AG04450 (cell line): Measurements from ENCODE around the gene MIPEP. TPM values are rescaled to one million over a fixed set of nuclear protein-coding genes. Genes with fewer than 3 reads are reported as not detected.

ENCODE experiments used
- CTCF ChIA-PET: fragments of 300-600, 350-600 bp; formaldehyde crosslinking; extraction: SDS; loops from one replicate; lab custom pipeline; 2022; ENCODE audit warnings: antibody characterized with exemption, inconsistent platforms; lab: Charles Lee
- POLR2A ChIA-PET: fragments of 350-600 bp; formaldehyde crosslinking; extraction: SDS; loops from one replicate; lab custom pipeline; 2021; ENCODE audit warnings: antibody characterized with exemption, inconsistent platforms; lab: Yijun Ruan, JAX
- DNase-seq: peaks from one replicate; pipeline ENCODE4 v3.0.0-alpha.2; 2011; ENCODE audit warnings: low read depth, low spot score
- H3K27ac ChIP-seq: one replicate; pipeline ENCODE4 v1.5.1; 2012; ENCODE audit warnings: low read depth, low read length, control low read depth
- H3K27me3 ChIP-seq: one replicate; pipeline ENCODE4 v1.6.0; 2012; ENCODE audit warnings: low read length; ENCODE audit not compliant: control insufficient read depth, insufficient read depth
- H3K4me3 ChIP-seq: 2 replicates; pipeline ENCODE4 v1.5.1; 2011; ENCODE audit warnings: mild to moderate bottlenecking, low read depth, low read length, control low read depth
- H3K9me3 ChIP-seq: 2 replicates; pipeline ENCODE4 v1.5.1; 2012; ENCODE audit warnings: low read length; ENCODE audit not compliant: control insufficient read depth, insufficient read depth
- polyA plus RNA-seq: library from polyadenylated mRNA; depleted of rRNA; stranded (reverse); fragments of >200 nt; gene quantifications from 2 replicates; pipeline ENCODE4 v1.2.3, GENCODE V29; 2011
- TF ChIP-seq, protein P1 (sequence below): IDR thresholded peaks from 2 replicates; pipeline ENCODE4 v1.5.1; 2011; ENCODE audit warnings: low read depth, low read length, control low read depth, inconsistent platforms

The MIPEP gene
- polyA plus RNA-seq, 1 experiment = 40.8 TPM

DNA sequence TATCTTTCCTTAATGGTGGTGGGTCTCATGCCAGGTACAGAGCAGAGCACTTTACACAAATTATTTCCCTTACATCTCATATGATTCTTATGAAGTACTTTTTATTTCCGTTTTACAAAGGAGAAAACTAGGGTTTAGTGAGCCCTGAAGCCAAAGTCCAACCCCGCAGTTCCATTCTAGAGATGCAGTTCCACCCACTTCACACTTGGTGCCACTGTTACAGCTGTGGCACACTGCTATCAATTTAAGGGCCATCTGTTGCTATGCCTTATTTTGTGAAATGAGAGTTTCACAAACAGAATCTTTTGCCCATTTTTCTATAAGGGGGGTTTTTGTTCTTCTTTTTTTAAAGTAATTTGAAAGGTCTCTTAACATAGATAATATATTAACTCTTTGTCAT lies 12.9 kb downstream of the MIPEP start:
- H3K9me3 ChIP-seq = no peaks in the 10 kb centered on the region
- no peaks in the 10 kb centered on the region for H3K27me3 ChIP-seq
- no peak overlapping the region for H3K4me3 ChIP-seq
- H3K27ac ChIP-seq = no peak overlapping the region
- TF ChIP-seq, protein P1, sequence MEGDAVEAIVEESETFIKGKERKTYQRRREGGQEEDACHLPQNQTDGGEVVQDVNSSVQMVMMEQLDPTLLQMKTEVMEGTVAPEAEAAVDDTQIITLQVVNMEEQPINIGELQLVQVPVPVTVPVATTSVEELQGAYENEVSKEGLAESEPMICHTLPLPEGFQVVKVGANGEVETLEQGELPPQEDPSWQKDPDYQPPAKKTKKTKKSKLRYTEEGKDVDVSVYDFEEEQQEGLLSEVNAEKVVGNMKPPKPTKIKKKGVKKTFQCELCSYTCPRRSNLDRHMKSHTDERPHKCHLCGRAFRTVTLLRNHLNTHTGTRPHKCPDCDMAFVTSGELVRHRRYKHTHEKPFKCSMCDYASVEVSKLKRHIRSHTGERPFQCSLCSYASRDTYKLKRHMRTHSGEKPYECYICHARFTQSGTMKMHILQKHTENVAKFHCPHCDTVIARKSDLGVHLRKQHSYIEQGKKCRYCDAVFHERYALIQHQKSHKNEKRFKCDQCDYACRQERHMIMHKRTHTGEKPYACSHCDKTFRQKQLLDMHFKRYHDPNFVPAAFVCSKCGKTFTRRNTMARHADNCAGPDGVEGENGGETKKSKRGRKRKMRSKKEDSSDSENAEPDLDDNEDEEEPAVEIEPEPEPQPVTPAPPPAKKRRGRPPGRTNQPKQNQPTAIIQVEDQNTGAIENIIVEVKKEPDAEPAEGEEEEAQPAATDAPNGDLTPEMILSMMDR = peak; percentile 54
- POLR2A ChIA-PET = no interaction called here
- CTCF ChIA-PET = interaction anchor here (0.9 kb wide), 1 partner anchor 85 kb away, joined by 3 read pairs; no protein-coding TSS in a partner anchor
- DNase-seq = no peak

DNA sequence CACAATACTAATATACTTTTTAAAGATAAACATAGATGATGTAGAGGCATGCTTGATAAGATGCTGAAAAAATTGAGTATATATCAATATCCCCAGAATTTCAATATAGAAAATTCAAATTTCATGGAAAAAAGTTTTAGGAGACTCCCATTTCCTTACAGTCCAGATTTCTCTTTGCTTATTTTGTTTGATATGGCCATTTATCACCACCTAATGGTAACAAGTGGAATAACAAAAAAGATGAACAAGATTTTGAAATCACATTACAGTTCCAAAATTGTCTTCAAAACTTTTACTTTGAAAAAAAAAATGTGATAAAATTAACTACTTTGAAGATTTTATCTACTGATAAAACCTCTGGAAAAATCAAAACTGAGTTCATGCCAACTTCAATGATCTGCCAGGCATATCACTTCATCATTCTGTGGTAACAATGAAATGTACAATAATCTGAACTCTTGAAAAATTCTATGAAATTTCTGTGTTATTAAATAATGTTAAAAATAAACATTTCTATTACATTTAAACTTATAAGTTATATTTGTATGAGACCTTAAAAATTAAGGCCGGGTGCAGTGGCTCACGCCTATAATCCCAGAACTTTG lies 17.5 kb downstream of the MIPEP start:
- H3K27ac ChIP-seq = no peak overlapping the region
- ChIA-PET POLR2A (no interaction called here), CTCF (interaction anchor here (1.4 kb wide), 1 partner anchor 404 kb away, joined by 8 read pairs; no protein-coding TSS in a partner anchor)
- no peaks in the 10 kb centered on the region for H3K27me3 ChIP-seq
- TF ChIP-seq, protein P1 = peak; percentile 46
- no peak overlapping the region for H3K4me3 ChIP-seq
- no peak for DNase-seq
- H3K9me3 ChIP-seq = no peaks in the 10 kb centered on the region

DNA sequence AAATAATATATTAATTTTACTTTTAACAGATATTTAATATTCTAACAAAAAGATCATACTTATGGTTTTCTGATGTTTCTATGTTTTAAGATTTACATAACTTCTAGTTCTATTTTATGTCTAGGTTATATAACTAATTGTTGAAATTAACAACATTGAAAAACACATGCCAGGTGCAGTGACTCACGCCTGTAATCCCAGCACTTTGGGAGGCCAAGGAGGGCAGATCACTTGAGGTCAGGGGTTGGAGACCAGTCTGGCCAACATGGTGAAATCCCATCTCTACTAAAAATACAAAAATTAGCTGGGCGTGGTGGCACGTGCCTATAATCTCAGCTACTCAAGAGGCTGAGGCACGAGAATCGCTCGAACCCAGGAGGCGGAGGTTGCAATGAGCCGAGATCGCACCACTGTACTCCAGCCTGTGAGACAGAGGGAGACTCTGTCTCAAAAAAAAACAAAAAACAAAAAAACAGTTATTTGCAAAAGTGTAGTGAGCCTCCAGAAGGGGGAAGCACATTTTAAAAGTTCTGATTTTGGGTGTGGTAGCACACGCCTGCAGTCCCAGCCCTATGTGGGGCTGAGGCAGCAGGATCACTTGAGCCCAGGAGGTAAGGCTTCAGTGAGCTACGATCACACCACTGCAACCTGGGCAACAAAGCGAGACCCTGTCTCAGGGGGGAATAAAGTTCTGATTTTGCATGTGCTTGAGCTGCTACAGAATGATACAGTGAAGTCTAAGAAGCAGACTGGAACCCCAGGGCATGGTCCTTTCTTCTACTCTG lies 18.7 kb downstream of the MIPEP start:
- Histone ChIP-seq H3K4me3 (no peak overlapping the region), H3K27ac (no peak overlapping the region), H3K27me3 (no peaks in the 10 kb centered on the region), H3K9me3 (no peaks in the 10 kb centered on the region)
- ChIA-PET POLR2A (interaction anchor here (0.6 kb wide), 1 partner anchor 488 kb away, joined by 4 read pairs; no protein-coding TSS in a partner anchor), CTCF (no interaction called here)
- DNase-seq = no peak
- TF ChIP-seq, protein P1 = peak; percentile 10; the same call in 1 of the 2 replicates

DNA sequence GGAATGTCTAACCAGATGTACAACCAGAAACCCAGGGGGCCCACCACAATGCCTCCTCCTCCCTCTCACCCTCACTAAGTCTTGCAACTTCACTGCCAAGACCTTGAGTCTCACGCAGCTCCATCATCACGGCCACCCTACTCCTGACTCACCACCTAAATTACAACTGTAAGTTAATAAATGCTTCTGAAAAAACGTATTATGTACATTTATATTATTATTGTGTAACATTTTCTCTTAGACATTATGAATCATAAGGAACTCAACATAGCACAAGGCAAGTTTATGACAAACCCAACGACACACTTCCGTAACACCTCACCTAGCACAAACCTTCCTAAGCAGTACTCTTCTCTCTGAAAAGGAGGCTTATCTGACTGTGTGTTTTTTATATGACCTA lies 20.7 kb downstream of the MIPEP start:
- H3K9me3 ChIP-seq = no peaks in the 10 kb centered on the region
- peak overlapping the region; percentile 81 for H3K27ac ChIP-seq
- CTCF ChIA-PET = interaction anchor here (0.8 to 1.4 kb wide), 2 partner anchors 401 to 403 kb away, joined by 3 to 4 read pairs; no protein-coding TSS in a partner anchor
- DNase-seq = peak; percentile 53
- H3K4me3 ChIP-seq = no peak overlapping the region
- TF ChIP-seq, protein P1 = no peak
- POLR2A ChIA-PET = interaction anchor here (0.9 to 1.2 kb wide), 2 partner anchors 260 to 290 kb away, joined by 3 read pairs; no protein-coding TSS in a partner anchor
- H3K27me3 ChIP-seq = no peaks in the 10 kb centered on the region
